Measurements from ENCODE around the gene TSPYL4. TPM values are rescaled to one million over a fixed set of nuclear protein-coding genes. Genes with fewer than 3 reads are reported as not detected.

Gene TSPYL4
- total and polyA plus RNA-seq, 2 donors (not counting 1 experiment from before 2014, with no cell fraction given): 20.6 to 21.4 TPM

GRCh38 chr6:116217069-116217468, 36.8 kb downstream of the TSPYL4 start:
- H3K79me2 ChIP-seq (ENCODE audit: control insufficient read depth, insufficient read depth, low read length): peaks cover 3% of the 10 kb centered on the region
- H3K9me3 Mint-ChIP-seq (ENCODE audit: insufficient read depth): no peaks in the 10 kb centered on the region
- no peak overlapping the region for H3K27ac Mint-ChIP-seq
- ChIA-PET POLR2A (no interaction called here), CTCF (interaction anchor here (0.7 to 4.6 kb wide), 13 partner anchors 10 to 428 kb away, joined by 3 to 27 read pairs (median 4); partner anchors contain the start of gene DSE)
- TF ChIP-seq EZH2 (IDR thresholded peaks at IDR 0.05; ENCODE audit: borderline replicate concordance, insufficient read depth, low read depth, low read length, poor library complexity, severe bottlenecking) (no peak), CTCF (IDR thresholded peaks at IDR 0.05) (peak; percentile 66)
- peak; percentile 51 for DNase-seq
- H3K4me3 Mint-ChIP-seq: no peak overlapping the region
- H3K9ac ChIP-seq (ENCODE audit: low read length): no peak overlapping the region
- no peaks in the 10 kb centered on the region for H3K4me1 ChIP-seq (ENCODE audit: control insufficient read depth in 2 of 2, insufficient read depth in 2 of 2, low read length in 2 of 2)
- H3K4me2 ChIP-seq (replicated peaks; ENCODE audit: low read depth, low read length, poor library complexity, severe bottlenecking): no peak overlapping the region
- no peak for ATAC-seq (ENCODE audit: low read depth)
- H3K36me3 ChIP-seq (replicated peaks in 1 of 2; ENCODE audit: control extremely low read depth in 1 of 2, control insufficient read depth in 1 of 2, extremely low read depth in 1 of 2, insufficient read depth in 2 of 2, low read length in 1 of 2): peaks cover 3 to 9% of the 10 kb centered on the region in 2 experiments
- no peaks in the 10 kb centered on the region for H3K27me3 Mint-ChIP-seq
- no peaks in the 10 kb centered on the region for H3K9me3 ChIP-seq (ENCODE audit: control extremely low read depth in 1 of 3, control insufficient read depth in 2 of 3, insufficient read depth in 1 of 3, low read length in 2 of 3)
- H3K27me3 ChIP-seq (replicated peaks in 1 of 4; ENCODE audit: control extremely low read depth in 1 of 4, control insufficient read depth in 3 of 4, insufficient read depth in 4 of 4, low read length in 3 of 4): no peaks in the 10 kb centered on the region
- no peak overlapping the region for H2AFZ ChIP-seq (ENCODE audit: insufficient read depth, low read depth, low read length, poor library complexity, severe bottlenecking)
- H3K4me3 ChIP-seq (ENCODE audit: control extremely low read depth in 1 of 5, extremely low read depth in 1 of 5, insufficient read depth in 1 of 5, low read depth in 2 of 5, low read length in 4 of 5): no peak overlapping the region
- no peaks in the 10 kb centered on the region for H3K4me1 Mint-ChIP-seq
- no CpG with 5 or more reads among the region's 1 CpG for WGBS (ENCODE audit: insufficient coverage)
- H3K27ac ChIP-seq (ENCODE audit: low read length in 2 of 2): no peak overlapping the region
- no peaks in the 10 kb centered on the region for H4K20me1 ChIP-seq (ENCODE audit: control insufficient read depth, insufficient read depth, low read length, poor library complexity, severe bottlenecking)
- intact Hi-C loops (cut with micrococcal nuclease): no loop called here

DNA sequence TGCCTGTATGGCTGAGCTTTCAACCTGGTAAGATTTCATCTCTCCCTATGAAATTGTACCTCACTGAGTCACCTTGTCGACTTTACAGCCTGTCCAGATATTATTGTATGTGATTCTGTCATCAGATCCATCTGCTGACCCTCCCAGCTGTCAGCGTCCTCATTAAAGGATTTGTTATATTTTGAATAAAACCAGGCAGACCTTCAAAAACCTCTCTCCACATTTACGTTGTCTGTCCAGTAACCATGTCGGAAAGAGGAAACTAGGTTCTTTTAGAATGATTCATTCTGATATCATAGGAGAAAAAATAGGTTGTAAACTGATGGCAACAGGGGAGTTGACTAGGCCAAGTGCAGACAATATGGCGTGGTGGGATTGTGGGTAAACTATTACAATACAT, 38.5 kb downstream of the TSPYL4 start:
- H3K9ac ChIP-seq (ENCODE audit: low read length): no peak overlapping the region
- H4K20me1 ChIP-seq (ENCODE audit: control insufficient read depth, insufficient read depth, low read length, poor library complexity, severe bottlenecking): no peaks in the 10 kb centered on the region
- no peaks in the 10 kb centered on the region for H3K36me3 ChIP-seq (replicated peaks in 1 of 2; ENCODE audit: control extremely low read depth in 1 of 2, control insufficient read depth in 1 of 2, extremely low read depth in 1 of 2, insufficient read depth in 2 of 2, low read length in 1 of 2)
- H3K27ac ChIP-seq (ENCODE audit: low read length in 2 of 2): no peak overlapping the region
- H3K9me3 ChIP-seq (ENCODE audit: control extremely low read depth in 1 of 3, control insufficient read depth in 2 of 3, insufficient read depth in 1 of 3, low read length in 2 of 3): no peaks in the 10 kb centered on the region
- CTCF ChIA-PET: interaction anchor here (1.1 kb wide), 1 partner anchor 346 kb away, joined by 5 read pairs; no protein-coding TSS in a partner anchor
- Mint-ChIP-seq H3K4me3 (no peak overlapping the region), H3K27me3 (no peaks in the 10 kb centered on the region), H3K4me1 (no peaks in the 10 kb centered on the region), H3K27ac (no peak overlapping the region), H3K9me3 (ENCODE audit: insufficient read depth) (no peaks in the 10 kb centered on the region)
- H3K4me3 ChIP-seq (ENCODE audit: control extremely low read depth in 1 of 5, extremely low read depth in 1 of 5, insufficient read depth in 1 of 5, low read depth in 2 of 5, low read length in 4 of 5): no peak overlapping the region
- no peak for TF ChIP-seq EZH2 (IDR thresholded peaks at IDR 0.05; ENCODE audit: borderline replicate concordance, insufficient read depth, low read depth, low read length, poor library complexity, severe bottlenecking)
- H3K4me2 ChIP-seq (replicated peaks; ENCODE audit: low read depth, low read length, poor library complexity, severe bottlenecking): no peak overlapping the region
- POLR2A ChIA-PET: no interaction called here
- WGBS (ENCODE audit: insufficient coverage): no CpG with 5 or more reads among the region's 5 CpGs
- intact Hi-C loops (cut with micrococcal nuclease): no loop called here
- H3K4me1 ChIP-seq (ENCODE audit: control insufficient read depth in 2 of 2, insufficient read depth in 2 of 2, low read length in 2 of 2): no peaks in the 10 kb centered on the region
- DNase-seq (no peak), ATAC-seq (ENCODE audit: low read depth) (no peak)
- no peaks in the 10 kb centered on the region for H3K27me3 ChIP-seq (replicated peaks in 1 of 4; ENCODE audit: control extremely low read depth in 1 of 4, control insufficient read depth in 3 of 4, insufficient read depth in 4 of 4, low read length in 3 of 4)
- no peak overlapping the region for H2AFZ ChIP-seq (ENCODE audit: insufficient read depth, low read depth, low read length, poor library complexity, severe bottlenecking)
- peaks cover 3% of the 10 kb centered on the region for H3K79me2 ChIP-seq (ENCODE audit: control insufficient read depth, insufficient read depth, low read length)
